Gastroesophageal sphincter (tissue), 4 donors: ENCODE results near the gene MVB12B. TPM values are rescaled to one million over a fixed set of nuclear protein-coding genes. Genes with fewer than 3 reads are reported as not detected.

Experiments used
- ATAC-seq: fragments of 150-250 bp; one replicate; pipeline ENCODE4 v1.9.1; 2016; ENCODE audit warnings: mild to moderate bottlenecking, moderate library complexity
- H3K27ac ChIP-seq, 4 donors: fragments of 200-600 bp; sonication (generic) in 3 of 4; 1 replicate in 3 of 4; 2 replicates in 1 of 4; pipeline ENCODE4 v1.5.1; 2016 to 2019
- H3K27me3 ChIP-seq: fragments of 200-600 bp; sonication (generic); one replicate; pipeline ENCODE4 v1.5.1; 2019
- H3K36me3 ChIP-seq, 2 donors: fragments of 200-600 bp; sonication (generic); one replicate each; pipeline ENCODE4 v1.5.1; 2019; ENCODE audit warnings: control low read depth in 1 of 2
- H3K4me1 ChIP-seq, 3 donors: fragments of 200-600 bp; sonication (generic); 1 replicate in 2 of 3; 2 replicates in 1 of 3; pipeline ENCODE4 v1.5.1; 2016 to 2019; ENCODE audit warnings: control low read depth in 2 of 3
- H3K4me3 ChIP-seq, 2 donors: fragments of 200-600 bp; sonication (generic); one replicate each; pipeline ENCODE4 v1.5.1; 2019; ENCODE audit warnings: mild to moderate bottlenecking in 1 of 2, moderate library complexity in 1 of 2
- H3K9me3 ChIP-seq, 3 donors: fragments of 200-600 bp; sonication (generic); one replicate each; pipeline ENCODE4 v1.5.1; 2017 to 2019; ENCODE audit warnings: control low read depth in 2 of 3
- CTCF ChIP-seq, 4 experiments: fragments of 200-600 bp in 2 of 4; fragments of 450-650 bp in 2 of 4; sonication (generic) in 1 of 4; IDR thresholded peaks; one replicate each; pipeline ENCODE4 v1.5.1; 2017 to 2019; ENCODE audit warnings: antibody characterized with exemption in 4 of 4, mild to moderate bottlenecking in 2 of 4, moderate library complexity in 2 of 4
- EP300 ChIP-seq: sonication (generic); formaldehyde crosslinking; IDR thresholded peaks from one replicate; pipeline ENCODE4 v1.6.1; 2017; ENCODE audit warnings: antibody characterized with exemption, mild to moderate bottlenecking
- POLR2A ChIP-seq, 2 donors: fragments of 450-650 bp; IDR thresholded peaks; one replicate each; pipeline ENCODE4 v1.6.1; 2017; ENCODE audit warnings: antibody characterized with exemption in 2 of 2, mild to moderate bottlenecking in 2 of 2, moderate library complexity in 1 of 2
- POLR2AphosphoS5 ChIP-seq: sonication (generic); formaldehyde crosslinking; IDR thresholded peaks from one replicate; pipeline ENCODE4 v1.6.1; 2017; ENCODE audit warnings: antibody characterized with exemption
- WGBS, 2 donors: methylation state at CpG; one replicate each; pipeline ENCODE4 v1.1.5; 2018; ENCODE audit warnings: low coverage in 1 of 2; 5-methylcytosine and 5-hydroxymethylcytosine counted together
- total RNA-seq, 4 donors: library from RNA; depleted of rRNA; stranded (reverse); fragments of >200 nt; gene quantifications; one replicate each; pipeline ENCODE4 v1.1.0, GENCODE V29; 2016

The MVB12B gene
- total RNA-seq, 4 donors from 2014 or later = 12.0 to 25.2 (median 15.9) TPM

- ATAC-seq = no peak
- Histone ChIP-seq H3K4me3 (no peak overlapping the region), H3K36me3 (peaks cover 0 to 56% of the 10 kb centered on the region in 2 donors), H3K27ac (no peak overlapping the region), H3K4me1 (no peaks in the 10 kb centered on the region), H3K9me3 (no peaks in the 10 kb centered on the region), H3K27me3 (no peaks in the 10 kb centered on the region)
- TF ChIP-seq POLR2AphosphoS5 = no peak
- no peak for TF ChIP-seq POLR2A (IDR thresholded peaks at IDR 0.05)
- TF ChIP-seq EP300 = no peak
- no peak for TF ChIP-seq CTCF (IDR thresholded peaks at IDR 0.05)
- WGBS, 2 donors = 65 to 96% methylated on average over 4 to 7 of the region's 12 CpGs
Measured at GRCh38 chr9:126449725-126450667, 123.4 kb downstream of the MVB12B start.

GRCh38 chr9:126450668-126451205 is 124.1 kb downstream of the MVB12B start:
- no peak for ATAC-seq
- no peak overlapping the region for H3K27ac ChIP-seq
- H3K4me3 ChIP-seq = no peak overlapping the region
- peaks cover 0 to 64% of the 10 kb centered on the region in 2 donors for H3K36me3 ChIP-seq
- H3K4me1 ChIP-seq = no peaks in the 10 kb centered on the region
- TF ChIP-seq CTCF (IDR thresholded peaks at IDR 0.05) = no peak
- H3K27me3 ChIP-seq = no peaks in the 10 kb centered on the region
- H3K9me3 ChIP-seq = no peaks in the 10 kb centered on the region
- 87 to 92% methylated on average over 3 of the region's 6 CpGs for WGBS, 2 donors

DNA sequence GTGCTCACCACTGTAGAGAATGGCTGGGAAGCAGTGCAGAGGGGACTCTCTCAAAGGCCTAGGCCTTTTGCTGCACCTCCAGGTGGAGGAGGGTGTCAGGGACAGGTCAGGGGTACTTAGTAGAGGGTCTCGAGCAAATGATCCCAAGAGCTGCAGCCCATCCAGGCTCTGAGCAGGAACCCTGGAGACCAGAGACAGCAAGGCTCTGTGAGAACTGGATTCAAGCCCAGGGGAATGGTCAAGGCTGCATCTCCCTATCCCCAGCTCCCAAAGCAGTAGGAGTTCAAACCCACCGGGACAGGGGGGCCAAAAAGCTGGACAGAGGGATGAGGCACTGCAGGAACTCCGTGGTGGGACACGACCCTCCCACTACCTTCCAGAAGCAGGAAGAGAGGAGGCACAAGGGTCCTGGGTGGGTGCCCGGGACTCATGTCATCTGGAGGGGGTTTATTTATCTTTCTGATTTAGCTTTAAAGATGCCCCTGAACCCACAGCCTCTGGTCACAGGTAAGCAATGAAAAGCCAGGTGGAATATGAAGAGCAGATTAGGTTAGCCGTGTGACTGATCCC is 124.8 kb downstream of the MVB12B start:
- Histone ChIP-seq H3K4me1 (no peaks in the 10 kb centered on the region), H3K36me3 (peaks cover 0 to 69% of the 10 kb centered on the region in 2 donors), H3K27me3 (no peaks in the 10 kb centered on the region), H3K4me3 (no peak overlapping the region), H3K9me3 (no peaks in the 10 kb centered on the region), H3K27ac (no peak overlapping the region)
- 92% methylated on average over 2 of the region's 6 CpGs; no CpG with 5 or more reads in 1 of the 2 donors for WGBS, 2 donors
- TF ChIP-seq CTCF (IDR thresholded peaks at IDR 0.05) = no peak
- TF ChIP-seq POLR2A (IDR thresholded peaks at IDR 0.05) = no peak
- TF ChIP-seq POLR2AphosphoS5 = no peak
- no peak for TF ChIP-seq EP300
- no peak for ATAC-seq

DNA sequence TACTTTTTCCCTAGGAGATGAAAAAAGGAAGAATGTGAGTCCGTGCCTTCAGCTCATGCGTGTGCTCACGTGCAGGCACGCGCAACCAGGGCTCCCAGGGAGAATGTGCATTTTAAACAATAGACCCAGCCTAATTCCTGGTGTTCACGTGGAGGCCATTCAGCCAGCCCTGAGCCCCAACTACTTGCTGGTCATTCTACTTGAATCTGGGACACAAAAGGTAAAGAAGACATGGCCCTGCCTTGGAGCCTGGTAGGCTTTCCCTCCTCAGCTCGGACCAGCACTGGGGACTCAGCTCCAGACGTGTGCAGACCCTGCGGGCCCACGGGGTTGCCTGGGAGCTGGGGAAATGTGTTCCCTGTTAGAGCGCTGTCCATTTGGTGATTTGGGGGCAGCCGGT is 125.5 kb downstream of the MVB12B start:
- Histone ChIP-seq H3K4me3 (no peak overlapping the region), H3K27ac (no peak overlapping the region), H3K36me3 (peaks cover 0 to 76% of the 10 kb centered on the region in 2 donors), H3K9me3 (no peaks in the 10 kb centered on the region), H3K4me1 (no peaks in the 10 kb centered on the region), H3K27me3 (no peaks in the 10 kb centered on the region)
- WGBS, 2 donors = 50% methylated on average over 2 of the region's 12 CpGs; no CpG with 5 or more reads in 1 of the 2 donors
- no peak for TF ChIP-seq POLR2AphosphoS5
- TF ChIP-seq EP300 = no peak
- TF ChIP-seq POLR2A (IDR thresholded peaks at IDR 0.05) = no peak
- TF ChIP-seq CTCF (IDR thresholded peaks at IDR 0.05) = no peak
- no peak for ATAC-seq
